Spinal cord (tissue), 10 donors: ENCODE measurements around the gene ERCC2. TPM values are rescaled to one million over a fixed set of nuclear protein-coding genes. Genes with fewer than 3 reads are reported as not detected.

Experiments used
- DNase-seq, 6 donors: peaks; one replicate each; pipeline versions ENCODE4 v3.0.0 to v3.0.0-alpha.2; 2013 to 2015; ENCODE audit warnings: low spot score in 6 of 6, low read depth in 4 of 6
- H3K27ac ChIP-seq: one replicate; pipeline ENCODE4 v1.5.1; 2013; ENCODE audit warnings: low read depth, low read length, control low read depth
- H3K27me3 ChIP-seq: one replicate; pipeline ENCODE4 v1.6.1; 2013; ENCODE audit warnings: low read length; ENCODE audit not compliant: control insufficient read depth, insufficient read depth
- H3K36me3 ChIP-seq: one replicate; pipeline ENCODE4 v1.6.1; 2013; ENCODE audit warnings: low read length; ENCODE audit not compliant: control insufficient read depth, insufficient read depth
- H3K4me1 ChIP-seq: one replicate; pipeline ENCODE4 v1.6.1; 2013; ENCODE audit warnings: low read length; ENCODE audit not compliant: control insufficient read depth, insufficient read depth
- H3K4me3 ChIP-seq: one replicate; pipeline ENCODE4 v1.5.1; 2013; ENCODE audit warnings: low read depth, low read length, control low read depth
- H3K9me3 ChIP-seq: one replicate; pipeline ENCODE4 v1.6.1; 2013; ENCODE audit warnings: low read length; ENCODE audit not compliant: control insufficient read depth, insufficient read depth
- WGBS: methylation state at CpG from one replicate; pipeline ENCODE4 v1.1.5; 2013; ENCODE audit warnings: missing lambda C conversion rate; ENCODE audit not compliant: insufficient coverage; 5-methylcytosine and 5-hydroxymethylcytosine counted together
- polyA plus RNA-seq, 2 donors: library from polyadenylated mRNA; unstranded; fragments of 120-200 nt; gene quantifications; one replicate each; pipeline ENCODE4 v1.2.1, GENCODE V29; 2013; ENCODE audit not compliant: insufficient read length in 2 of 2
- total RNA-seq, 2 donors: library from RNA; depleted of rRNA in 1 of 2; stranded (reverse); fragments of 120-200 nt in 1 of 2; fragments of >200 nt in 1 of 2; gene quantifications; one replicate each; pipeline versions ENCODE4 v1.2.3 to v1.2.4, GENCODE V29; 2013 to 2014
- donor health status: healthy.

ERCC2 gene
- total and polyA plus RNA-seq, 4 donors: 14.6 to 47.0 (median 28.1) TPM

GRCh38 chr19:45403272-45403671 is 32.9 kb upstream of the ERCC2 start:
- Histone ChIP-seq H3K9me3 (no peaks in the 10 kb centered on the region), H3K27ac (no peak overlapping the region), H3K4me3 (no peak overlapping the region), H3K27me3 (peaks cover 49% of the 10 kb centered on the region), H3K4me1 (peaks cover 40% of the 10 kb centered on the region), H3K36me3 (peaks cover 4% of the 10 kb centered on the region)
- no peak for DNase-seq
- 61% methylated on average over 4 of the region's 4 CpGs for WGBS

GRCh38 chr19:45402298-45403061 is 32.1 kb upstream of the ERCC2 start:
- H3K27ac ChIP-seq: no peak overlapping the region
- H3K4me3 ChIP-seq: no peak overlapping the region
- DNase-seq: no peak
- no peaks in the 10 kb centered on the region for H3K36me3 ChIP-seq
- H3K9me3 ChIP-seq: no peaks in the 10 kb centered on the region
- WGBS: 15% methylated on average over 40 of the region's 40 CpGs
- peaks cover 57% of the 10 kb centered on the region for H3K27me3 ChIP-seq
- peaks cover 42% of the 10 kb centered on the region for H3K4me1 ChIP-seq

- no peak overlapping the region for H3K27ac ChIP-seq
- peaks cover 62% of the 10 kb centered on the region for H3K27me3 ChIP-seq
- no peaks in the 10 kb centered on the region for H3K36me3 ChIP-seq
- H3K4me1 ChIP-seq: peaks cover 39% of the 10 kb centered on the region
- no peaks in the 10 kb centered on the region for H3K9me3 ChIP-seq
- WGBS: 100% methylated on average over 4 of the region's 6 CpGs
- H3K4me3 ChIP-seq: no peak overlapping the region
- DNase-seq: no peak
Measured at GRCh38 chr19:45401815-45402214, 31.4 kb upstream of the ERCC2 start.

- WGBS: 88% methylated on average over 3 of the region's 6 CpGs
- DNase-seq: no peak
Measured at GRCh38 chr19:45400192-45400591, 29.8 kb upstream of the ERCC2 start.

GRCh38 chr19:45395821-45396617 is 25.6 kb upstream of the ERCC2 start:
- DNase-seq: no peak
- peaks cover 34% of the 10 kb centered on the region for H3K27me3 ChIP-seq
- no peak overlapping the region for H3K4me3 ChIP-seq
- WGBS: 13% methylated on average over 49 of the region's 59 CpGs
- H3K27ac ChIP-seq: no peak overlapping the region
- no peaks in the 10 kb centered on the region for H3K9me3 ChIP-seq
- H3K4me1 ChIP-seq: peaks cover 15% of the 10 kb centered on the region
- no peaks in the 10 kb centered on the region for H3K36me3 ChIP-seq

More at GRCh38 chr19:45400192-45400591, 29.8 kb upstream of the ERCC2 start:
- peaks cover 27% of the 10 kb centered on the region for H3K4me1 ChIP-seq
- no peak overlapping the region for H3K27ac ChIP-seq
- no peaks in the 10 kb centered on the region for H3K36me3 ChIP-seq
- H3K9me3 ChIP-seq: no peaks in the 10 kb centered on the region
- peaks cover 66% of the 10 kb centered on the region for H3K27me3 ChIP-seq
- H3K4me3 ChIP-seq: no peak overlapping the region

GRCh38 chr19:45391871-45392665 is 21.7 kb upstream of the ERCC2 start:
- no peaks in the 10 kb centered on the region for H3K9me3 ChIP-seq
- 94% methylated on average over 20 of the region's 21 CpGs for WGBS
- H3K27me3 ChIP-seq: peaks cover 18% of the 10 kb centered on the region
- no peak overlapping the region for H3K4me3 ChIP-seq
- DNase-seq: no peak
- peaks cover 2% of the 10 kb centered on the region for H3K4me1 ChIP-seq
- H3K36me3 ChIP-seq: no peaks in the 10 kb centered on the region
- no peak overlapping the region for H3K27ac ChIP-seq

GRCh38 chr19:45391346-45391745 is 21.0 kb upstream of the ERCC2 start:
- no peaks in the 10 kb centered on the region for H3K36me3 ChIP-seq
- peak in 1 of 6 donors; percentile 43 for DNase-seq
- H3K9me3 ChIP-seq: no peaks in the 10 kb centered on the region
- no peak overlapping the region for H3K4me3 ChIP-seq
- 81% methylated on average over 3 of the region's 3 CpGs for WGBS
- H3K27ac ChIP-seq: no peak overlapping the region
- H3K27me3 ChIP-seq: peaks cover 15% of the 10 kb centered on the region
- peaks cover 2% of the 10 kb centered on the region for H3K4me1 ChIP-seq

- WGBS: 3% methylated on average over 71 of the region's 75 CpGs
- Histone ChIP-seq H3K9me3 (no peaks in the 10 kb centered on the region), H3K4me1 (peaks cover 9% of the 10 kb centered on the region), H3K4me3 (no peak overlapping the region), H3K36me3 (no peaks in the 10 kb centered on the region), H3K27me3 (peaks cover 25% of the 10 kb centered on the region), H3K27ac (no peak overlapping the region)
- peak in 1 of 6 donors; percentile 5 for DNase-seq
Measured at GRCh38 chr19:45385392-45386221, 15.2 kb upstream of the ERCC2 start.

- Histone ChIP-seq H3K27ac (no peak overlapping the region), H3K4me3 (no peak overlapping the region), H3K4me1 (peaks cover 9% of the 10 kb centered on the region), H3K9me3 (no peaks in the 10 kb centered on the region), H3K36me3 (no peaks in the 10 kb centered on the region), H3K27me3 (peaks cover 25% of the 10 kb centered on the region)
- 77% methylated on average over 29 of the region's 29 CpGs for WGBS
- no peak for DNase-seq
Measured at GRCh38 chr19:45382426-45382825, 12.1 kb upstream of the ERCC2 start.
